ENCODE data around the gene EIF3K. TPM values are rescaled to one million over a fixed set of nuclear protein-coding genes. Genes with fewer than 3 reads are reported as not detected.
"Not testable (repeated sequence)": the region's sequence is repeated elsewhere in the genome, so short reads cannot be mapped to it uniquely, and the experiment has no call there.

EIF3K gene
- total and polyA plus RNA-seq, 5 experiments from 2014 or later = 335 to 435 (median 400) TPM

- peaks cover 0 to 90% (median 23%) of the 10 kb centered on the region in 3 donors for H3K36me3 Mint-ChIP-seq
- H3K9me3 Mint-ChIP-seq = no peaks in the 10 kb centered on the region
- no peak overlapping the region for H3K4me3 Mint-ChIP-seq
- ATAC-seq (no peak), DNase-seq (no peak)
- H3K27me3 Mint-ChIP-seq = no peaks in the 10 kb centered on the region
- H3K27ac Mint-ChIP-seq = no peak overlapping the region
- POLR2A ChIA-PET = no interaction called here
- H3K4me1 Mint-ChIP-seq = peaks cover 6 to 11% (median 7%) of the 10 kb centered on the region in 4 donors
Observed at GRCh38 chr19:38624822-38625221, 5.8 kb downstream of the EIF3K start.

GRCh38 chr19:38626401-38626800 lies 7.4 kb downstream of the EIF3K start:
- H3K27ac Mint-ChIP-seq = peak overlapping the region in 1 of 10 donors; percentile 56
- peaks cover 0 to 97% (median 27%) of the 10 kb centered on the region in 3 donors for H3K36me3 Mint-ChIP-seq

GRCh38 chr19:38629568-38629967 lies 10.6 kb downstream of the EIF3K start:
- Mint-ChIP-seq H3K4me3 (no peak overlapping the region), H3K27me3 (no peaks in the 10 kb centered on the region), H3K36me3 (peaks cover under 1 to 87% (median 17%) of the 10 kb centered on the region in 3 donors), H3K9me3 (no peaks in the 10 kb centered on the region), H3K4me1 (peaks cover 3 to 9% (median 4%) of the 10 kb centered on the region in 4 donors), H3K27ac (peak overlapping the region in 2 of 10 donors; percentile 39 to 67)
- ATAC-seq = no peak
- POLR2A ChIA-PET = no interaction called here
- DNase-seq = no peak

More at GRCh38 chr19:38626401-38626800, 7.4 kb downstream of the EIF3K start:
- DNase-seq (peak in 1 of 10 donors; percentile 21), ATAC-seq (no peak)
- no peak overlapping the region for H3K4me3 Mint-ChIP-seq
- peaks cover 0 to 5% (median 2%) of the 10 kb centered on the region in 4 donors for H3K4me1 Mint-ChIP-seq
- no peaks in the 10 kb centered on the region for H3K27me3 Mint-ChIP-seq
- H3K9me3 Mint-ChIP-seq = no peaks in the 10 kb centered on the region
- POLR2A ChIA-PET = interaction anchor here (0.5 kb wide), 1 partner anchor 176 kb away, joined by 3 read pairs; no protein-coding TSS in a partner anchor

GRCh38 chr19:38631301-38631700 lies 12.3 kb downstream of the EIF3K start:
- H3K4me1 Mint-ChIP-seq = peaks cover 7 to 21% (median 19%) of the 10 kb centered on the region in 4 donors
- H3K27me3 Mint-ChIP-seq, ATAC-seq, POLR2A ChIA-PET, H3K9me3 Mint-ChIP-seq, H3K4me3 Mint-ChIP-seq, DNase-seq: not testable (repeated sequence)
- peak overlapping the region in 1 of 10 donors; percentile 62 for H3K27ac Mint-ChIP-seq
- H3K36me3 Mint-ChIP-seq = peaks cover 3 to 74% (median 18%) of the 10 kb centered on the region in 3 donors

- DNase-seq, H3K27ac Mint-ChIP-seq, ATAC-seq, H3K9me3 Mint-ChIP-seq, H3K4me3 Mint-ChIP-seq, H3K27me3 Mint-ChIP-seq, POLR2A ChIA-PET: not testable (repeated sequence)
- peaks cover 10 to 27% (median 25%) of the 10 kb centered on the region in 4 donors for H3K4me1 Mint-ChIP-seq
- peaks cover 3 to 70% (median 16%) of the 10 kb centered on the region in 3 donors for H3K36me3 Mint-ChIP-seq
Observed at GRCh38 chr19:38631811-38632475, 13.0 kb downstream of the EIF3K start.

GRCh38 chr19:38632476-38633213 lies 13.7 kb downstream of the EIF3K start:
- no peak overlapping the region for H3K4me3 Mint-ChIP-seq
- ATAC-seq = no peak
- H3K4me1 Mint-ChIP-seq = peaks cover 11 to 34% (median 30%) of the 10 kb centered on the region in 4 donors
- DNase-seq = no peak
- H3K27me3 Mint-ChIP-seq = no peaks in the 10 kb centered on the region
- H3K9me3 Mint-ChIP-seq = no peaks in the 10 kb centered on the region
- H3K36me3 Mint-ChIP-seq = peaks cover 3 to 64% (median 14%) of the 10 kb centered on the region in 3 donors
- POLR2A ChIA-PET = interaction anchor here (0.7 kb wide), 1 partner anchor 9 kb away, joined by 6 read pairs; no protein-coding TSS in a partner anchor
- peak overlapping the region in 1 of 10 donors; percentile 86 for H3K27ac Mint-ChIP-seq

GRCh38 chr19:38634757-38635482 lies 15.9 kb downstream of the EIF3K start:
- peaks cover 3 to 41% (median 11%) of the 10 kb centered on the region in 3 donors for H3K36me3 Mint-ChIP-seq
- no peaks in the 10 kb centered on the region for H3K27me3 Mint-ChIP-seq
- DNase-seq (peak; percentile 42 to 83 (median 69)), ATAC-seq (peak; percentile 27 to 34)
- no peaks in the 10 kb centered on the region for H3K9me3 Mint-ChIP-seq
- H3K4me3 Mint-ChIP-seq = peak overlapping the region in 7 of 10 donors; percentile 2 to 64 (median 50)
- H3K4me1 Mint-ChIP-seq = peaks cover 11 to 35% (median 30%) of the 10 kb centered on the region in 4 donors
- POLR2A ChIA-PET = interaction anchor here (0.5 to 2.0 kb wide), 5 partner anchors 12 to 232 kb away, joined by 3 to 11 read pairs (median 8); partner anchors contain the start of genes ACTN4, EIF3K and FAM98C
- H3K27ac Mint-ChIP-seq = peak overlapping the region in 7 of 10 donors; percentile 3 to 88 (median 64)

GRCh38 chr19:38635483-38636399 lies 16.8 kb downstream of the EIF3K start:
- DNase-seq (peak in 1 of 10 donors; percentile 49), ATAC-seq (no peak)
- POLR2A ChIA-PET = interaction anchor here (1.6 to 2.0 kb wide), 2 partner anchors 120 to 233 kb away, joined by 8 to 11 read pairs; partner anchors contain the start of gene FAM98C
- Mint-ChIP-seq H3K4me1 (peaks cover 11 to 35% (median 30%) of the 10 kb centered on the region in 4 donors), H3K9me3 (no peaks in the 10 kb centered on the region), H3K4me3 (peak overlapping the region in 1 of 10 donors; percentile 40), H3K36me3 (peaks cover 3 to 34% (median 11%) of the 10 kb centered on the region in 3 donors), H3K27ac (peak overlapping the region in 3 of 10 donors; percentile 11 to 58 (median 40)), H3K27me3 (no peaks in the 10 kb centered on the region)

GRCh38 chr19:38638461-38638860 lies 19.5 kb downstream of the EIF3K start:
- Mint-ChIP-seq H3K9me3 (no peaks in the 10 kb centered on the region), H3K27me3 (no peaks in the 10 kb centered on the region), H3K4me1 (peaks cover 10 to 37% (median 25%) of the 10 kb centered on the region in 4 donors), H3K4me3 (no peak overlapping the region), H3K36me3 (peaks cover 3 to 9% (median 5%) of the 10 kb centered on the region in 3 donors), H3K27ac (no peak overlapping the region)
- ATAC-seq (no peak), DNase-seq (peak in 1 of 10 donors; percentile 35)
- POLR2A ChIA-PET = interaction anchor here (1.8 kb wide), 1 partner anchor 235 kb away, joined by 5 read pairs; the partner anchor contains the start of gene FAM98C

GRCh38 chr19:38639679-38640078 lies 20.7 kb downstream of the EIF3K start:
- ATAC-seq = no peak
- POLR2A ChIA-PET = interaction anchor here (1.8 kb wide), 1 partner anchor 236 kb away, joined by 5 read pairs; the partner anchor contains the start of gene FAM98C
- Mint-ChIP-seq H3K4me1 (peaks cover 7 to 33% (median 22%) of the 10 kb centered on the region in 4 donors), H3K27me3 (no peaks in the 10 kb centered on the region), H3K4me3 (no peak overlapping the region), H3K9me3 (no peaks in the 10 kb centered on the region), H3K36me3 (peaks cover 2 to 5% (median 2%) of the 10 kb centered on the region in 3 donors), H3K27ac (peak overlapping the region in 1 of 10 donors; percentile 29)
- DNase-seq = peak in 1 of 10 donors; percentile 42

GRCh38 chr19:38640368-38640767 lies 21.4 kb downstream of the EIF3K start:
- Mint-ChIP-seq H3K4me1 (peaks cover 5 to 26% (median 18%) of the 10 kb centered on the region in 4 donors), H3K9me3 (no peaks in the 10 kb centered on the region), H3K36me3 (peaks cover 0 to 2% (median 0%) of the 10 kb centered on the region in 3 donors), H3K27ac (no peak overlapping the region), H3K27me3 (no peaks in the 10 kb centered on the region), H3K4me3 (no peak overlapping the region)
- no peak for ATAC-seq
- POLR2A ChIA-PET = interaction anchor here (1.8 kb wide), 1 partner anchor 237 kb away, joined by 5 read pairs; the partner anchor contains the start of gene FAM98C
- peak in 1 of 10 donors; percentile 22 for DNase-seq

Measured in naive thymus-derived CD8-positive, alpha-beta T cell (primary cell).